Lung (tissue), 12 donors: Measurements from ENCODE around the gene CDKL1. TPM values are rescaled to one million over a fixed set of nuclear protein-coding genes. Genes with fewer than 3 reads are reported as not detected.
"Not testable (repeated sequence)": the region's sequence is repeated elsewhere in the genome, so short reads cannot be mapped to it uniquely, and the experiment has no call there.

Source experiments
- ATAC-seq: fragments of 200-7000 bp; cut with Tn5 transposase; one replicate; pipeline ENCODE4 v1.9.1; 2020; ENCODE audit warnings: moderate number of reproducible peaks; ENCODE audit not compliant: insufficient read depth, low FRiP score
- DNase-seq, 3 donors: peaks; one replicate each; pipeline ENCODE4 v3.0.0-alpha.2; 2013 to 2017
- H3K27ac ChIP-seq, 2 donors: one replicate each; pipeline ENCODE4 v1.5.1; 2013; ENCODE audit warnings: mild to moderate bottlenecking in 2 of 2, moderate library complexity in 2 of 2, control low read depth in 1 of 2, inconsistent platforms in 1 of 2, low read depth in 1 of 2, low read length in 1 of 2
- H3K27me3 ChIP-seq, 3 donors: one replicate each; pipeline ENCODE4 v1.5.1; 2013; ENCODE audit warnings: low read length in 2 of 3; ENCODE audit not compliant: control insufficient read depth in 3 of 3, insufficient read depth in 3 of 3
- H3K36me3 ChIP-seq, 4 donors: one replicate each; pipeline ENCODE4 v1.5.1; 2013; ENCODE audit warnings: low read length in 4 of 4, mild to moderate bottlenecking in 1 of 4, moderate library complexity in 1 of 4; ENCODE audit not compliant: control insufficient read depth in 4 of 4, insufficient read depth in 4 of 4
- H3K4me1 ChIP-seq, 5 donors: one replicate each; pipeline ENCODE4 v1.5.1; 2013; ENCODE audit warnings: low read length in 5 of 5, mild to moderate bottlenecking in 2 of 5, moderate library complexity in 1 of 5; ENCODE audit not compliant: control insufficient read depth in 5 of 5, insufficient read depth in 5 of 5
- H3K4me3 ChIP-seq: one replicate; pipeline ENCODE4 v1.5.1; 2013; ENCODE audit warnings: mild to moderate bottlenecking, control low read depth, moderate library complexity
- H3K9ac ChIP-seq, 2 donors: one replicate each; pipeline ENCODE4 v1.5.1; 2013; ENCODE audit warnings: low read length in 2 of 2, control low read depth in 1 of 2; ENCODE audit not compliant: insufficient read depth in 1 of 2
- H3K9me3 ChIP-seq, 4 donors: one replicate each; pipeline ENCODE4 v1.5.1; 2013; ENCODE audit warnings: low read length in 3 of 4, mild to moderate bottlenecking in 1 of 4, moderate library complexity in 1 of 4; ENCODE audit not compliant: control insufficient read depth in 4 of 4, insufficient read depth in 3 of 4
- CTCF ChIP-seq: IDR thresholded peaks from 2 replicates; pipeline ENCODE4 v1.5.1; 2012; ENCODE audit warnings: mild to moderate bottlenecking; ENCODE audit errors: control extremely low read depth, extremely low read depth
- WGBS, 2 donors: extraction: QIAGEN DNeasy Blood & Tissue Kit; methylation state at CpG; one replicate each; pipeline ENCODE4 v1.1.7; 2013; 5-methylcytosine and 5-hydroxymethylcytosine counted together
- polyA plus RNA-seq, 2 donors: library from polyadenylated mRNA; stranded (reverse); fragments of 200-250 nt; gene quantifications; one replicate each; pipeline ENCODE4 v1.2.1, GENCODE V29; 2013
- total RNA-seq, 2 donors: library from RNA; depleted of rRNA in 1 of 2; stranded (reverse); fragments of >200 nt in 1 of 2; gene quantifications; one replicate each; pipeline ENCODE4 v1.2.1, GENCODE V29; 2014 to 2021
- donor health status: control.
- donor health status: control.
- donor health status: Bipolar disorder and iron deficiency.
- donor health status: healthy.
- donor health status: DM: yes; HTN: yes; CAD: no.

The CDKL1 gene
- total and polyA plus RNA-seq, 4 donors, result 3.8 to 28.2 (median 16.3) TPM

- Histone ChIP-seq H3K27ac (no peak overlapping the region), H3K4me3 (no peak overlapping the region), H3K9me3 (no peaks in the 10 kb centered on the region), H3K9ac (no peak overlapping the region), H3K4me1 (peaks cover 3 to 16% (median 7%) of the 10 kb centered on the region in 5 donors), H3K36me3 (peaks cover 0 to 2% (median 0%) of the 10 kb centered on the region in 4 donors), H3K27me3 (no peaks in the 10 kb centered on the region)
- DNase-seq, result no peak
- 85% methylated on average over 3 of the region's 3 CpGs for WGBS, 2 donors
- no peak for ATAC-seq
- TF ChIP-seq CTCF, result no peak
Measured at GRCh38 chr14:50366115-50366514, 30.6 kb downstream of the CDKL1 start.

- ATAC-seq, DNase-seq, H3K9me3 ChIP-seq, H3K27me3 ChIP-seq, H3K4me3 ChIP-seq, H3K27ac ChIP-seq, H3K36me3 ChIP-seq, H3K9ac ChIP-seq: not testable (repeated sequence)
- 87 to 92% methylated on average over 7 of the region's 7 CpGs for WGBS, 2 donors
- peaks cover 3 to 16% (median 7%) of the 10 kb centered on the region in 5 donors for H3K4me1 ChIP-seq
Measured at GRCh38 chr14:50365572-50365971, 31.1 kb downstream of the CDKL1 start.

DNA sequence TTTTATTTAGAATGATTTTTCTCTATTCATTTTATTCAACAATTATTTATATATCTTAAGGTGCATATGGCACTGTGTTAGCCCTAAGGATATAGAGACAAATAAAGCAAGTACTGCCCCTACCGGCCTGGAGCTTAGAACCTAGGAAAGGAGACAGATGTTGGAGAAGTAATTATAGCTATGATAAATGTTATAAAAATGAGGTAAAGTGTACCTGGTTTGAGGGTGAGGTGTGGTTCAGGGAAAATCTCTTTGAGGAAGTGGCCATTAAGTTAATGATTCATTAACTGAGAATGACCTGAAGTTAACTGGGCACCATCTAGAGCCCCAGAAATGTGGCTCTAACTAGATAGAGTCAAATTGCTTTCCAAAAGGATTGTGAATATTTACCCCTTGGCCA is 31.9 kb downstream of the CDKL1 start:
- Histone ChIP-seq H3K27me3 (no peaks in the 10 kb centered on the region), H3K4me1 (peaks cover 3 to 16% (median 7%) of the 10 kb centered on the region in 5 donors), H3K27ac (no peak overlapping the region), H3K9ac (no peak overlapping the region), H3K36me3 (peaks cover 0 to 2% (median 0%) of the 10 kb centered on the region in 4 donors), H3K4me3 (no peak overlapping the region), H3K9me3 (no peaks in the 10 kb centered on the region)
- no peak for DNase-seq
- WGBS, 2 donors, result 65 to 84% methylated on average over 1 of the region's 1 CpG
- ATAC-seq, result peak; percentile 15
- TF ChIP-seq CTCF, result no peak

GRCh38 chr14:50363714-50364111 is 33.0 kb downstream of the CDKL1 start:
- H3K4me1 ChIP-seq, result peaks cover 3 to 16% (median 7%) of the 10 kb centered on the region in 5 donors
- WGBS, 2 donors, result 13 to 22% methylated on average over 4 of the region's 4 CpGs
- H3K9ac ChIP-seq, result no peak overlapping the region
- ATAC-seq (peak; percentile 75), DNase-seq (peak in 1 of 3 donors; percentile 47)
- H3K27me3 ChIP-seq, result no peaks in the 10 kb centered on the region
- no peak overlapping the region for H3K4me3 ChIP-seq
- H3K9me3 ChIP-seq, result no peaks in the 10 kb centered on the region
- no peak for TF ChIP-seq CTCF
- H3K27ac ChIP-seq, result peak overlapping the region; percentile 33 to 73
- H3K36me3 ChIP-seq, result peaks cover 0 to 3% (median 0%) of the 10 kb centered on the region in 4 donors
